PC-9 (cell line): Measurements from ENCODE around the gene LEMD3. TPM values are rescaled to one million over a fixed set of nuclear protein-coding genes. Genes with fewer than 3 reads are reported as not detected.

Experiments
- Bru-seq: library from RNA; stranded (reverse); fragments of 400-500 nt; gene quantifications from one replicate; lab custom pipeline; 2021; lab: Mats Ljungman, UMichigan
- BruChase-seq, 2 experiments: library from RNA; stranded (reverse); fragments of 400-500 nt; gene quantifications; one replicate each; lab custom pipeline; 2021; lab: Mats Ljungman, UMichigan
- BruUV-seq: library from RNA; stranded (reverse); fragments of 400-500 nt; replicated peaks from 2 replicates; lab custom pipeline; 2021; lab: Mats Ljungman, UMichigan
- CTCF ChIA-PET: fragments of 300-600 bp; sonication (Branson Sonifier 250); formaldehyde crosslinking; loops from one replicate; lab custom pipeline; 2022; ENCODE audit warnings: antibody characterized with exemption; lab: Charles Lee
- POLR2A ChIA-PET: fragments of 300-600 bp; sonication (Branson Sonifier 250); formaldehyde crosslinking; loops from one replicate; lab custom pipeline; 2022; ENCODE audit warnings: antibody characterized with exemption; ENCODE audit not compliant: unreplicated experiment; lab: Charles Lee
- DNase-seq, 2 experiments: peaks; one replicate each; pipeline versions ENCODE4 v3.0.0 to v3.0.0-alpha.2; 2015 to 2022; ENCODE audit warnings: mixed read lengths in 1 of 2
- H2AFZ ChIP-seq: fragments of 200-600 bp; sonication (generic); 2 replicates; pipeline ENCODE4 v1.8.1; 2017; ENCODE audit warnings: antibody characterized with exemption
- H3F3A ChIP-seq: fragments of 200-600 bp; sonication (generic); 2 replicates; pipeline ENCODE4 v1.8.1; 2017; ENCODE audit warnings: antibody characterized with exemption, mild to moderate bottlenecking, low read depth; ENCODE audit not compliant: insufficient read depth
- H3K27ac ChIP-seq: fragments of 200-600 bp; sonication (generic); 2 replicates; pipeline ENCODE4 v1.6.1; 2016; ENCODE audit warnings: mixed run types
- H3K27me3 ChIP-seq: fragments of 200-600 bp; sonication (generic); 2 replicates; pipeline ENCODE4 v1.6.1; 2016; ENCODE audit warnings: low read depth, mixed run types; ENCODE audit not compliant: insufficient read depth
- H3K36me3 ChIP-seq: fragments of 200-600 bp; sonication (generic); 2 replicates; pipeline ENCODE4 v1.6.1; 2016; ENCODE audit warnings: low read depth, mixed run types
- H3K4me1 ChIP-seq: fragments of 200-600 bp; sonication (generic); replicated peaks from 2 replicates; pipeline ENCODE4 v1.6.1; 2016; ENCODE audit warnings: mixed run types; ENCODE audit not compliant: insufficient read depth
- H3K4me2 ChIP-seq: fragments of 200-600 bp; sonication (generic); 2 replicates; pipeline ENCODE4 v1.6.1; 2017; ENCODE audit warnings: mixed run types
- H3K4me3 ChIP-seq: fragments of 200-600 bp; sonication (generic); 2 replicates; pipeline ENCODE4 v1.6.1; 2016; ENCODE audit warnings: mixed run types
- H3K79me2 ChIP-seq: fragments of 200-600 bp; sonication (generic); 2 replicates; pipeline ENCODE4 v1.6.1; 2017; ENCODE audit warnings: low read depth, mixed run types
- H3K9me2 ChIP-seq: fragments of 200-600 bp; sonication (generic); 2 replicates; pipeline ENCODE4 v1.8.1; 2017; ENCODE audit warnings: mild to moderate bottlenecking; ENCODE audit not compliant: insufficient read depth
- H3K9me3 ChIP-seq: fragments of 200-600 bp; sonication (generic); 2 replicates; pipeline ENCODE4 v1.8.1; 2016; ENCODE audit warnings: low read depth; ENCODE audit not compliant: insufficient read depth
- H4K20me1 ChIP-seq: fragments of 200-600 bp; sonication (generic); 2 replicates; pipeline ENCODE4 v1.8.1; 2017; ENCODE audit not compliant: insufficient read depth
- EZH2 ChIP-seq: fragments of 200-600 bp; sonication (generic); IDR thresholded peaks from 2 replicates; pipeline ENCODE4 v1.8.0; 2017; ENCODE audit warnings: antibody characterized with exemption, low read depth
- intact Hi-C: fragments of 100-400 bp; cut with micrococcal nuclease; formaldehyde crosslinking; loops from one replicate; pipeline ENCODE4 v1.10.0; 2022; ENCODE audit not compliant: unreplicated experiment
- long read RNA-seq: library from polyadenylated mRNA; stranded (forward); transcript quantifications from one replicate; pipeline ENCODE4 v2.0.0, GENCODE V29; 2022
- total RNA-seq: library from RNA; stranded (reverse); gene quantifications from 2 replicates; pipeline ENCODE4 v1.2.3, GENCODE V29; 2021
- TF ChIP-seq, protein P1 (sequence below): fragments of 200-600 bp; sonication (generic); conservative IDR thresholded peaks from 2 replicates; pipeline ENCODE4 v1.6.1; 2017; ENCODE audit warnings: mixed run types, antibody characterized with exemption, mild to moderate bottlenecking, moderate library complexity

LEMD3 gene
- total RNA-seq (17.8 and 24.4 TPM in 2 replicates), Bru-seq, nascent RNA (percentile 88 among the genes with signal in this experiment), BruChase-seq, experiment 1, labeled RNA remaining after a 2-hour chase (percentile 86 among the genes with signal in this experiment), BruChase-seq, experiment 2, labeled RNA remaining after a 6-hour chase (percentile 70 among the genes with signal in this experiment)
- long read RNA-seq, full-length matches to known transcripts, result 12 of 15 reads
- long read RNA-seq, partial matches to known transcripts, result 0 of 15 reads
- long read RNA-seq, other reads (novel, unspliced or antisense), result 3 of 15 reads

DNA sequence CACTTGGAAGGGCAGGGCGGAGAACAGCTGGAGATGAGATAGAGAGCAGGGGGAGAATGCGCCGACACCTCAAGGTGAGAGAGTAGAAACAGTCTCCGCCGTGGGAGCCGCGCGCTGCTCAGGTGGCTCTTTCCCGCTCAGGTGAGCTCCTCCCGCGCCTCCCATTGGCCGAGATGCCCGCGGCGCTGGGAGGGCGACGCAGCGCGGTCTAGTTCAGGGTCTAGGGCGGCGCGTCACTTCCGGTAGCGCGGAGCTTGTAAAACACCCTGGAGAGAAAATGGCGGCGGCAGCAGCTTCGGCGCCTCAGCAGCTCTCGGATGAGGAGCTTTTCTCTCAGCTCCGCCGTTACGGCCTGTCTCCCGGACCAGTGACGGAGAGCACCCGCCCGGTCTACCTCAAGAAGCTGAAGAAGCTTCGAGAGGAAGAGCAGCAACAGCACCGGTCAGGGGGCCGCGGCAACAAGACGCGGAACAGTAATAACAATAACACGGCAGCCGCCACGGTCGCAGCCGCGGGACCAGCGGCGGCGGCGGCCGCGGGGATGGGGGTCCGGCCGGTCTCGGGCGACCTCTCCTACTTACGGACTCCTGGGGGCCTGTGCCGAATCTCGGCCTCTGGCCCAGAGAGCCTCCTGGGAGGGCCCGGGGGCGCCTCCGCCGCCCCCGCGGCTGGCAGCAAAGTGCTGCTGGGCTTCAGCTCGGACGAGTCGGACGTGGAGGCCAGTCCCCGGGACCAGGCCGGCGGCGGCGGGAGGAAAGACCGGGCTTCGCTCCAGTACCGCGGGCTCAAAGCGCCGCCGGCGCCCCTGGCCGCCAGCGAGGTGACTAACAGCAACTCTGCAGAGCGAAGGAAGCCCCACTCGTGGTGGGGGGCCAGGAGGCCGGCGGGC lies at the start of gene LEMD3:
LEMD3 (plus strand) TSS at position 264 of the 889 bp plus-strand sequence; CDS start at position 278, 14 bp downstream.
- H3K9me2 ChIP-seq, result no peaks in the 10 kb centered on the region
- H3K4me1 ChIP-seq, result peaks cover 44% of the 10 kb centered on the region
- peak within 1 kb of the TSS; percentile 70 for H3K27ac ChIP-seq
- no TSS peak for BruUV-seq
- H3F3A ChIP-seq, result no peaks in the 10 kb centered on the region
- 0 out of 2 replicates have a peak, but pooled peaks cover 8% of the 10 kb centered on the region for H3K36me3 ChIP-seq
- H4K20me1 ChIP-seq, result peaks cover 38% of the 10 kb centered on the region
- CTCF ChIA-PET, result interaction anchor here (1.1 kb wide), 1 partner anchor 63 kb away, joined by 3 read pairs; no protein-coding TSS in a partner anchor
- H3K27me3 ChIP-seq, result no peaks in the 10 kb centered on the region
- H3K4me3 ChIP-seq, result peak within 1 kb of the TSS; percentile 98
- POLR2A ChIA-PET, result interaction anchor here (0.6 to 0.9 kb wide), 3 partner anchors 23 to 1271 kb away, joined by 3 to 4 read pairs (median 3); no protein-coding TSS in a partner anchor
- intact Hi-C loops, result no loop called here
- H3K79me2 ChIP-seq, result peaks cover 50% of the 10 kb centered on the region
- DNase-seq, result peak; percentile 89 to 94
- TF ChIP-seq EZH2, result no peak
- TF ChIP-seq, protein P1, sequence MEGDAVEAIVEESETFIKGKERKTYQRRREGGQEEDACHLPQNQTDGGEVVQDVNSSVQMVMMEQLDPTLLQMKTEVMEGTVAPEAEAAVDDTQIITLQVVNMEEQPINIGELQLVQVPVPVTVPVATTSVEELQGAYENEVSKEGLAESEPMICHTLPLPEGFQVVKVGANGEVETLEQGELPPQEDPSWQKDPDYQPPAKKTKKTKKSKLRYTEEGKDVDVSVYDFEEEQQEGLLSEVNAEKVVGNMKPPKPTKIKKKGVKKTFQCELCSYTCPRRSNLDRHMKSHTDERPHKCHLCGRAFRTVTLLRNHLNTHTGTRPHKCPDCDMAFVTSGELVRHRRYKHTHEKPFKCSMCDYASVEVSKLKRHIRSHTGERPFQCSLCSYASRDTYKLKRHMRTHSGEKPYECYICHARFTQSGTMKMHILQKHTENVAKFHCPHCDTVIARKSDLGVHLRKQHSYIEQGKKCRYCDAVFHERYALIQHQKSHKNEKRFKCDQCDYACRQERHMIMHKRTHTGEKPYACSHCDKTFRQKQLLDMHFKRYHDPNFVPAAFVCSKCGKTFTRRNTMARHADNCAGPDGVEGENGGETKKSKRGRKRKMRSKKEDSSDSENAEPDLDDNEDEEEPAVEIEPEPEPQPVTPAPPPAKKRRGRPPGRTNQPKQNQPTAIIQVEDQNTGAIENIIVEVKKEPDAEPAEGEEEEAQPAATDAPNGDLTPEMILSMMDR, result no peak
- H3K9me3 ChIP-seq, result no peaks in the 10 kb centered on the region
- peak within 1 kb of the TSS; percentile 99 for H2AFZ ChIP-seq
- H3K4me2 ChIP-seq, result peak within 1 kb of the TSS; percentile 96

DNA sequence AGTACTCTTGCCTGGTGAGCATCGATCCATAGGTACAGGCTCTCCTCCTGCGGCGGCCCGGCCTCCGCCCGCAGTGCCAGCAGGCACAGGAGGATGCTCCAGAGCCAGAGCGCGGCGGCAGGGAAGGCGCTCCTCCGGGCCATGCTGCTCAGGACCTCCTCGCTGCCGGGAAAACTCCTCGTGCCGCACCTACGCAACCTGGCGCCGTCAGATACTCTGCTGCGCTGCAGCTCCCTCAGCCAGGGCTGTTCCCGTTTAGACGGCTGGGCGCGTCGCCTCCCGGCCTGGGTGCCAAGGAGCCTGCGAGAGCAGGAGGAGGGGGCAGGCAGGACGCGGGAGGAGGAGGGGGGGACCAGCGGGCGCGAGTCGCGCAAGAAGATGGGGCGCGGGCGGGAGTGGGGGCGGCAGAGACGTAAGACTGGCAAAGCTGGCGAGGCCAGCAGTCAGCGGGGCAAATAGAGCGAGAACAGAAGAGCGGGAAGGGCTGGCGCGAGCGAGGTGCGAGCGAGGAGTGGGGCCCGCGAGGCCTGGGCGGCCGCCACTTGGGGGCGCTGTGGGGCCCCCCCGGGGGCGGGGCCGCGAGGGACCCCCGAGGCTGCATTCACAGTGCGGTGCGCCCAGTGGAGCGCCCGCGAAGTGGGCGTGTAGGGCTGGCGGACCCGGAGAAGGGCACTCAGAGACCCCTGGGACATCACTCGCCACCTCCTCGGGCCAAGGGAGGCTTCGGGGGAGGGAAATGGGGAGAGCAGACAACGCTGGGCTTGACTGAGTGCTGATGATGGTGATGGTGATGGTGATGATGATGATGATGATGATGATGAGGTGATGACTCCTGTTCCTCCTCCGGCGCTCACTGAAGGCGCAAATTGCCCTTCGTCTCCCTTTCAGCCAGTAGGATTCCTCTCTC lies 48.1 kb upstream of the LEMD3 start, which contains the start of gene WIF1:
WIF1 (minus strand) TSS at position 257 of the 907 bp plus-strand sequence; CDS start at position 143, 114 bp downstream.
- Histone ChIP-seq H3K27ac (no peak within 1 kb of the TSS), H3K4me2 (no peak within 1 kb of the TSS), H3K27me3 (no peaks in the 10 kb centered on the region), H4K20me1 (no peaks in the 10 kb centered on the region), H3K9me2 (no peaks in the 10 kb centered on the region), H3K4me3 (no peak within 1 kb of the TSS), H3F3A (no peaks in the 10 kb centered on the region), H3K9me3 (no peaks in the 10 kb centered on the region), H3K36me3 (no peaks in the 10 kb centered on the region), H2AFZ (no peak within 1 kb of the TSS), H3K4me1 (no peaks in the 10 kb centered on the region), H3K79me2 (no peaks in the 10 kb centered on the region)
- TF ChIP-seq, protein P1, result no peak
- TF ChIP-seq EZH2, result no peak
- peak in 1 of 2 experiments; percentile 23 for DNase-seq
- intact Hi-C loops, result no loop called here
- no TSS peak for BruUV-seq
- CTCF ChIA-PET, result interaction anchor here (0.6 kb wide), 1 partner anchor 1181 kb away, joined by 13 read pairs; the partner anchor contains the start of gene HELB
- POLR2A ChIA-PET, result interaction anchor here (0.6 kb wide), 1 partner anchor 274 kb away, joined by 5 read pairs; no protein-coding TSS in a partner anchor
